Fibroblast of mammary gland (primary cell): Measurements from ENCODE around the gene NEBL.

Experiments used
- DNase-seq: peaks from one replicate; pipeline ENCODE4 v3.0.0-alpha.2; 2010; ENCODE audit warnings: low read depth
- H3K4me3 ChIP-seq: 2 replicates; pipeline ENCODE4 v1.5.1; 2011; ENCODE audit warnings: low read depth, mild to moderate bottlenecking, low read length, moderate library complexity; ENCODE audit not compliant: control insufficient read depth
- TF ChIP-seq, protein P1 (sequence below): conservative IDR thresholded peaks from 2 replicates; pipeline ENCODE4 v1.5.1; 2011; ENCODE audit warnings: low read depth, low read length, inconsistent platforms; ENCODE audit not compliant: control insufficient read depth, insufficient read depth

Gene NEBL

DNA sequence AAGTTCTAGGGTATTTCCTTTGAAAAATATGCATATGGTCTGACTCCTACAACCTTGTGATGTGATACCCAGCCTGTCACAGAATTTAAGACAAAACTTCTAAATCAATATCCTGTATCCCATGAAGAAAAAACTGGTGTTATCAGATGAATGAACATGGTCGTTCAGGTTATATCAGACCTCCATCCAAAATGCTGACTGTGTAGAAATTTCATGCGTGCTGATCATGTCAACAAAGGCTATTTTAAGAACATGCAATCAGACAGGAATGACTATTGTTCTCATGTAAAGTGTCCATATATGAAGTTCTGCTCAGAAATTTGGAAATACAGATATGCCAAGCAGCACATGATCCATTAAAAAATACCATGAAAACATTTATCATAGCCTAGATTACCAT is 62.3 kb downstream of the NEBL start:
- H3K4me3 ChIP-seq: no peak overlapping the region
- no peak for DNase-seq
- TF ChIP-seq, protein P1, sequence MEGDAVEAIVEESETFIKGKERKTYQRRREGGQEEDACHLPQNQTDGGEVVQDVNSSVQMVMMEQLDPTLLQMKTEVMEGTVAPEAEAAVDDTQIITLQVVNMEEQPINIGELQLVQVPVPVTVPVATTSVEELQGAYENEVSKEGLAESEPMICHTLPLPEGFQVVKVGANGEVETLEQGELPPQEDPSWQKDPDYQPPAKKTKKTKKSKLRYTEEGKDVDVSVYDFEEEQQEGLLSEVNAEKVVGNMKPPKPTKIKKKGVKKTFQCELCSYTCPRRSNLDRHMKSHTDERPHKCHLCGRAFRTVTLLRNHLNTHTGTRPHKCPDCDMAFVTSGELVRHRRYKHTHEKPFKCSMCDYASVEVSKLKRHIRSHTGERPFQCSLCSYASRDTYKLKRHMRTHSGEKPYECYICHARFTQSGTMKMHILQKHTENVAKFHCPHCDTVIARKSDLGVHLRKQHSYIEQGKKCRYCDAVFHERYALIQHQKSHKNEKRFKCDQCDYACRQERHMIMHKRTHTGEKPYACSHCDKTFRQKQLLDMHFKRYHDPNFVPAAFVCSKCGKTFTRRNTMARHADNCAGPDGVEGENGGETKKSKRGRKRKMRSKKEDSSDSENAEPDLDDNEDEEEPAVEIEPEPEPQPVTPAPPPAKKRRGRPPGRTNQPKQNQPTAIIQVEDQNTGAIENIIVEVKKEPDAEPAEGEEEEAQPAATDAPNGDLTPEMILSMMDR: no peak

DNA sequence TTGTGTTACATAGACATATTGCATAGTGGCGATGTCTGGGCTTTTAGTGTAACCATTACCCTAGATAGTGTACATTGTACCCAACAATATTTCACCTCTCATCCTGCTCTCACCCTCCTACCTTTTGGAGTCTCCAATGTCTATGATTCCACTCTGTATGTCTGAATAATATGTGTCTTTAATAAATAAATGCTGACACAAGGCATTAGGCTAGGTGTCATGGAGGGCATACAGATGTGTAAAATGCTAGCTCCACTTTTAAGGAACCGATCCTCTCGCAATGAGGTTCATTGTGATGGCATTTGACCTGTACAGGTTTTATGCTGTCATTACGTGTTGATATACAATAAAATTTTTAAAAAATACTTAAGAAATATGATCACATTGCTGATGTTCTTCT is 74.3 kb downstream of the NEBL start:
- DNase-seq: no peak
- TF ChIP-seq, protein P1: no peak
- H3K4me3 ChIP-seq: no peak overlapping the region

DNA sequence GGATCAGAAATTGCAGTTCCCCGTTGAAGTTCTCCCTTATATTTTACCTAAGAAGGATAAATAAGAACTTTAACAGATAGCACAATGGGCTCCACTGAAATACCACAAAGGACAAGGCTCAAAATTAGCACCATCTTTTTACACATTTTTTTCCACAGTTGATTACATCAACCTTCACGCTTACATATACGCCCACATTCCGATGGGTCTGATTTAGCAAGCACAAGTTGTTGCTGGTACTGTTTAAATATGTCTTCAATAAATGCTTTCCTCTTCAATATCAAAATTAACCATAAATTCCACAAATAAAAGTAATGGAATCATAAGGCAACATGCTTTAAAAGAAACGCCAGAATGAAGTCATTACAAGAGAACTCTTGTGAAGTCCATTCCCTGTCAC is 79.5 kb downstream of the NEBL start:
- peak; percentile 8 for DNase-seq
- no peak overlapping the region for H3K4me3 ChIP-seq
- TF ChIP-seq, protein P1: no peak

GRCh38 chr10:20817116-20817515 is 80.0 kb downstream of the NEBL start:
- no peak overlapping the region for H3K4me3 ChIP-seq
- TF ChIP-seq, protein P1: no peak
- no peak for DNase-seq

DNA sequence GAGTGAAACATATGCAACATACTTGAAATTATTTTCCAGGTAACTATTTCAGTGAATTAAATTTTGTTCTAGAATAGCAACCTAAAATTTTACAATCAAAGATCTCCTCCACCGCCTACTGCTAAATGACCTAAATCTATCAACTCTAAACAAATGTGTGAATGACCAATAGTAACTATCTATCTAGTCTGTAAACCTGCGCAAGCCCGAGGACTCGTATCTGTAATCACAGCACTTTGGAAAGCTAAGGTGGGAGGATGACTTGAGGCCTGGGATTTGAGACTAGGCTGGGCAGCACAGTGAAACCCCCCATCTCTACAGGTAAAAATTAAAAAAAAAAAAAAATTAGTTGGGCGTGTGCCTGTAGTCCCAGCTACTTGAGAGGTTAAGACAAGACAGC is 83.0 kb downstream of the NEBL start:
- no peak for DNase-seq
- no peak overlapping the region for H3K4me3 ChIP-seq
- TF ChIP-seq, protein P1: no peak

GRCh38 chr10:20811131-20811530 is 86.0 kb downstream of the NEBL start:
- peak; percentile 6 for DNase-seq
- H3K4me3 ChIP-seq: no peak overlapping the region
- TF ChIP-seq, protein P1: no peak

DNA sequence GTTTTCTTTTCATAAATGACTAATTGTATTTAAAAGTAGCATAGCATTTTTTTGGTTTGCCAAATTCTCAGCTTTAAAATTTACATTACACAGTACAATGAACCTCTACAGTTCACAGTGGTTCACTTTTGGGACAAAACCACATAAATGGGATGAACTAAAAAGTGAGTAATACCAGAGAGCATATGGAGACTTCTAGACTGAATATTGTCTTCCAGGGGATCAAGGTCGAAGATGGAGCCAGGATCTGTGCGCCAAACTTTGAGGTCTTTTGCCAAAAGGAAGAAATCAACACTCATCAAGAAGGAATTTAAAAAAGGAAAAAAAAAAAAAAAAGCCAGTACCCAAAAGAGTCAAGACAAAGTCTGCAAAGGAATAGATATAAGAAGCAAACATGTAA is 87.5 kb downstream of the NEBL start:
- peak; percentile 71 for DNase-seq

More for the DNA sequence above, 87.5 kb downstream of the NEBL start:
- TF ChIP-seq, protein P1: no peak
- H3K4me3 ChIP-seq: no peak overlapping the region
